Suppressor macrophage (primary cell): ENCODE data around the gene EVI5.
"Not testable (repeated sequence)": the region's sequence is repeated elsewhere in the genome, so short reads cannot be mapped to it uniquely, and the experiment has no call there.

ENCODE experiments used
- DNase-seq, 4 experiments: peaks; one replicate each; pipeline ENCODE4 v3.0.0-alpha.2; 2020 to 2022

The EVI5 gene

DNA sequence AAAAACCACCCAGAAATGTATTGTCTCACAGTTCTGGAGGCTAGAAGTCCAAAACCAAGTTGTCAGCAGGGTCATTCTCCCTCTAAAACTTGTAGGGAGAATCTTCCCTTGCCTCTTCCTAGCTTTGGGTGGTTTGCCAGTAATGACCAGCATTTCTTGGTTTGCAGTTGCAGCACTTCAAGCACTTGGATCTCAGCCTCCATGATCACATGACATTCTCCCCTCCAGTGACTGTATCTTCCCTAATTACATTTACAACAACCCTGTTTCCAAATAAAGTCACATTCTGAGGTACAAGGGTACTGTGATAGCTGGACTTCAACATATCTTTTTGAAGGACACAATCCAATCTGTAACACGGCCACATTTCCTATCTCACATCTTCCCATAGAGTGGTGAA, 37.2 kb downstream of the EVI5 start:
- peak in 3 of 4 experiments; percentile 45 to 61 (median 57) for DNase-seq

DNA sequence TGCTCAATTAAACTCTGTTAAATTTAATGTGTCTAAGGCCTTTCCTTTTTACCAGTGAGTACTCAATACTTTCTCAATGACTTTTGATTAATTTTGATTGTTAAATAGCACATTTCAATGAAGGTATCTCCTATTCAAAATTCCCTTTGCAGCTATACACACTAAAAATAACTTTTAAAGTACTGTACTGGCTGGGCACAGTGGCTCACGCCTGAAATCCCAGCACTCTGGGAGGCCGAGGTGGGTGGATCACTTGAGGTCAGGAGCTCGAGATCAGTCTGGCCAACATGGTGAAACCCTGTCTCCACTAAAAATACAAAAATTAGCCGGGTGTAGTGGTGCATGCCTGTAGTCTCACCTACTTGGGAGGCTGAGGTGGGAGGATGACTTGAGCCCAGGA, 38.7 kb downstream of the EVI5 start:
- DNase-seq, result not testable (repeated sequence)

DNA sequence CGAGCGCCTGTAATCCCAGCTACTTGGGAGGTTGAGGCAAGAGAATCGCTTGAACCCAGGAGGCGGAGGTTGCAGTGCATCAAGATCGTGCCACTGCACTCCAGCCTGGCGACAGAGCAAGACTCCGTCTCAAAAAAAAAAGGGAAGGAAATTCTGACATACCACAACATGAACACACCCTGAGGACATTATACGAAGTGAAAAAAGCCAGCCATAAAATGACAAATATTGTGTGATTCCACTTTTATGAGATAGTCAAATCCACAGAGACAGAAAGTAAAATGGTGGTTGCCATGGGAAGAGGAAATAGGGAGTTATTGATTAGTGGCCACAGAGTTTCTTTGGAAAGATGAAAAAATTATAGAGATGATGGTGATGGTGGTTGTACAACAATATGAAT, 41.7 kb downstream of the EVI5 start:
- peak in 3 of 4 experiments; percentile 10 to 29 (median 28) for DNase-seq

GRCh38 chr1:92739669-92740524, 45.0 kb downstream of the EVI5 start:
- peak in 1 of 4 experiments; percentile 12 for DNase-seq

DNA sequence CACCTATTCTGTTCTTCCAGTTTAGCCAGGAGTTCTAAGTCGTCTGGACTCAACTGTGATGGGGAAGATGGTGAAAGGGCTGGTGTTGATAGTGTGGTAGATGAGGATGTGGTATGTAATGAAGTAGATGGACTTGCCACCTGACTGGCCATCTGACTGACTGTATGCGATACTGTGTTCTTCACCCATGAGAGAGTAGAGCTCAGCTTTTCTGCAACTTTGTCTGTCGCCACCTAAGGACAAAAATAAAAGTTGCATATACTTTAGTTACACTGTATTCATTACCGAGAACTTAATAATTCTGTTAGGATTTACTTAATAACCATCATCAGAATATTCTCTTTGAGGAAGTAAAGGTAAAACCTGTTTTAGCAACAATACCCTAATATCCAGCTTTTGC, 48.5 kb downstream of the EVI5 start:
- DNase-seq, result peak in 1 of 4 experiments; percentile 14

DNA sequence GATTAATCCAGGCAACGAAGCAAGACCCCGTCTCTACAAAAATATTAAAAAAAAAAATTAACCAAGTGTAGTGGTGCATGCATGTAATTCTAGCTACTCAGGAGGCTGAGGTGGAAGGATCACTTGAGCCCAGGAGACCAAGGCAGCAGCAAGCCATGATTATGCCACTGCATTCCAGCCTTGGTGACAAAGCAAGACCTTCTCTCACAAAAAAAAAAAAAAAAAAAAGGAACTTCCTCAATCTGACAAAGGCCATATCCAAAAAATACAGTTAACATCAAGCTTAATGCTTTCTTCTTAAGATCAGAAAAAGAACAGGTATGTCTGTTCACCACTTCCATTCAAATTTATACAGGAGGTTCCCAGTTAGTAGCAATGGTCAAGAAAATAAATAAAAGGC, 54.4 kb downstream of the EVI5 start:
- DNase-seq, result peak in 3 of 4 experiments; percentile 22 to 61 (median 44)

GRCh38 chr1:92728697-92729096, 56.2 kb downstream of the EVI5 start:
- DNase-seq, result peak; percentile 23 to 78 (median 42)

DNA sequence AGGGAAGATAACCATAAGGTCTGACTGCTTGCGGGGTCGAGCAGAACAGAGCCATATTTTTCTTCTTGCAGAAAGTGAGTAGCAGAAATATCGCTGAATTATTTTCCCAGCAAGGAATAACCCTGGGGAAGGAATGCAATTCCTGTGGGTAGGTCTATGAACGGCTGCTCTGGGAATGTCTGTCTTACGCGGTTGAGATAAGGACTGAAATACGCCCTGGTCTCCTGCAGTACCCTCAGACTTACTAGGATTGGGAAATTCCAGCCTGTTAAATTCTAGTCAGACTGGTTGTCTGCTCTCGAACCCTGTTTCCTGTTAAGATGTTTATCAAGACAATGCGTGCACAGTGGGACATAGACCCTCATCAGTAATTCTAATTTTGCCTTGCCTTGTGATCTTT, 61.2 kb downstream of the EVI5 start:
- not testable (repeated sequence) for DNase-seq

GRCh38 chr1:92721886-92722285, 63.0 kb downstream of the EVI5 start:
- no peak for DNase-seq

DNA sequence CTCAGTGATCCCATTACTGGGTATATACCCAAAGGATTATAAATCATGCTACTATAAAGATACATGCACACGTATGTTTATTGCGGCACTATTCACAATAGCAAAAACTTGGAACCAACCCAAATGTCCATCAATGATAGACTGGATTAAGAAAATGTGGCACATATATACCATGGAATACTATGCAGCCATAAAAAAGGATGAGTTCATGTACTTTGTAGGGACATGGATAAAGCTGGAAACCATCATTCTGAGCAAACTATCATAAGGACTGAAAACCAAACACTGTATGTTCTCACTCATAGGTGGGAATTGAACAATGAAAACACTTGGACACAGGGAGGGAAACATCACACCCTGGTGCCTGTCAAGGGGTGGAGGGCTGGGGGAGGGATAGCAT, 63.8 kb downstream of the EVI5 start:
- not testable (repeated sequence) for DNase-seq

DNA sequence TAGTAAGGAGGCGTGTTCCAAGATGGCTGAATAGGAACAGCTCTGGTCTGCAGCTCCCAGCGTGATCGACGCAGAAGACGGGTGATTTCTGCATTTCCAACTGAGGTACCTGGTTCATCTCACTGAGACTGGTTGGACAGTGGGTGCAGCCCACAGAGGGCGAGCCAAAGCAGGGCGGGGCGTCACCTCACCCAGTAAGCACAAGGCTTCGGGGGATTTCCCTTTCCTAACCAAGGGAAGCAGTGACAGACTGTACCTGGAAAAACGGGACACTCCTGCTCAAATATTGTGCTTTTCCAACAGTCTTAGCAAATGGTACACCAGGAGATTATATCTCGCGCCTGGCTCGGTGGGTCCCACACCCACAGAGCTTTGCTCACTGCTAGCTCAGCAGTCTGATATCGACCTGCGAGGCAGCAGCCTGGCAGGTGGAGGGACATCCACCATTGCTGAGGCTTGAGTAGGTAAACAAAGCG, 69.4 kb downstream of the EVI5 start:
- not testable (repeated sequence) for DNase-seq

- no peak for DNase-seq
These were observed 71.0 kb downstream of the EVI5 start for GRCh38 chr1:92713939-92714338.

- no peak for DNase-seq
These were observed 73.3 kb downstream of the EVI5 start for GRCh38 chr1:92711473-92712165.

DNA sequence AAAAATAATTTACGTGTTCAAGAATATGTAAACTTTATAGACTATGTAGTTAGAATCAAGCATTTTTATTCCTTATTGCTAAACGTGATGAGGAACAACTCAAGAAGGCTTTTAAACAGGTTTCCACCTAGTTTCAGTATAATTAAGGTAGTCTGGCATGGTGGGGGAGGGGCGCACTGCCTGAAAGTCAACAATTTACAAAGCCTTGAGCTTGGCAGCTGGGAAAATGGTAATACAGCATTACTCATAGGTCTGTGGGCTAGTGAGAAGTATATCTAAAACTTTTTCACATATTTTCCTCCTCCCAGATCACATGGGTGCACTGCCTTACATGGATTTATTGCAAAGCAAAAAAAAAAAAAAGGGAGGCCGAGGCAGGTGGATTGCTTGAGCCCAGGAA, 75.2 kb downstream of the EVI5 start:
- DNase-seq, result no peak

GRCh38 chr1:92708368-92708950, 76.4 kb downstream of the EVI5 start:
- peak in 2 of 4 experiments; percentile 6 to 35 for DNase-seq

GRCh38 chr1:92707709-92708108, 77.2 kb downstream of the EVI5 start:
- DNase-seq, result no peak

- DNase-seq, result no peak
These were observed 77.6 kb downstream of the EVI5 start for GRCh38 chr1:92707292-92707691.

- no peak for DNase-seq
These were observed 79.5 kb downstream of the EVI5 start for GRCh38 chr1:92705446-92705845.

DNA sequence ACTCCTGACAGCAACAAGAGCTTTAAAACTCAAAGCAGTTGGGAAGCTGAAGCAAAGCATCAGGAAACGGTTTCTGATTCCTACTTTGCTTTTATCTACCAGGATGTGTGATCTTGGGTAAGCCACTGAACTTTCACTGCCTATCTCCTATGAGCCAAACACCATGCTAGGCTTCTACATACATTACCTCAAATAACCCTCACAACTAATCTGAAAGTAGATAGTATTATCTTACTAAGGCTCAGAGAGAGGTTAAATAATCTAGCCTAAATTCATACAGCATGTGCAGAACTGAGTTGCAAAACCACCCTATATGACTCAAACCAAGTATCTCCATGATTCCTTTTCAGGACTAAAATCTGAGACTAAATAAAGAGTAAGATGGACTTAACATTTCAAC, 83.8 kb downstream of the EVI5 start:
- no peak for DNase-seq

DNA sequence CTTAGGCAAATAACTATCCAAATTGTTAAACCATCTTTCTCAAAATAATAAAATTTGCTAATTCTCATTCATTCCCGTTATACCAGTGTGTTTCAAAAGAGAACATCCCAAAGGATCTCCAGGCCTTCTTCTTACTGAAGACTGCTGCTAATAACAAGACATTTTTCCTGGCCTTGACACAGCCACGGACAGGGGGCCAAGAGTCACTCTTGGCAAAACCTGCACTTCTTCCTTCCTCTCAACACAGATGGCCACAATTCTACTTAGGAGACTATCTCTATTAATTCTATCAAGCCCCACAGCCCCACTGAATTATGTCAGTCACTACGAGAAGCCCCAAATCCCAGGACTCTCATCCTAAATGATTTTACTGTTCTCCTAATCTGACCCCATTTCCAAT, 86.0 kb downstream of the EVI5 start:
- no peak for DNase-seq

DNA sequence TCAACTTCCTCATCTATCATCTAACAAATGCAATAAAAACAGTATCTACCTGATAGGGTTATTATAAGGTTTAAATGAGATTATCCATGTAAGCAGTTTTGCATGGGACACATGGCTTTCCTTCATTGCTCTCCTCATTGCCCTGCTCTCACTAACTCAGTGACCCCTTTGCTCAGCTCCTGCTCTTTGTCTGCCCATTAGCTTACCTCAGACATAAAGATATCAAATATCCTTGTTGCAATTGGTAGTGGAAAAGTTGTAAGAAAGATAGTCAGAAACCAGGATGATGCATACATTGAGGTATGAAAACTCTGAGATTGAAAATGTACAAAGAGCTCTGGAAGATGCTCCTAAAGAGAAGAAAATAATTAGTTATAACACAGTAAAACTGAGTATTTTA, 89.8 kb downstream of the EVI5 start:
- no peak for DNase-seq

- peak in 1 of 4 experiments; percentile 12 for DNase-seq
These were observed 93.0 kb downstream of the EVI5 start for GRCh38 chr1:92691925-92692324.

GRCh38 chr1:92690212-92690906, 94.5 kb downstream of the EVI5 start:
- no peak for DNase-seq
